Stimulated activated CD4-positive, alpha-beta T cell treated with anti-CD3 and anti-CD28 coated beads, Interleukin-1b, Interleukin-23, amount 100 ng/mL, for 24 hours (primary cell): ENCODE results near the gene IMMP2L.
"Not testable (repeated sequence)": the region's sequence is repeated elsewhere in the genome, so short reads cannot be mapped to it uniquely, and the experiment has no call there.

Experiments
- DNase-seq, 4 experiments: peaks; one replicate each; pipeline ENCODE4 v3.0.0-alpha.2; 2020; ENCODE audit warnings: low read depth in 4 of 4, low spot score in 1 of 4

The IMMP2L gene

DNA sequence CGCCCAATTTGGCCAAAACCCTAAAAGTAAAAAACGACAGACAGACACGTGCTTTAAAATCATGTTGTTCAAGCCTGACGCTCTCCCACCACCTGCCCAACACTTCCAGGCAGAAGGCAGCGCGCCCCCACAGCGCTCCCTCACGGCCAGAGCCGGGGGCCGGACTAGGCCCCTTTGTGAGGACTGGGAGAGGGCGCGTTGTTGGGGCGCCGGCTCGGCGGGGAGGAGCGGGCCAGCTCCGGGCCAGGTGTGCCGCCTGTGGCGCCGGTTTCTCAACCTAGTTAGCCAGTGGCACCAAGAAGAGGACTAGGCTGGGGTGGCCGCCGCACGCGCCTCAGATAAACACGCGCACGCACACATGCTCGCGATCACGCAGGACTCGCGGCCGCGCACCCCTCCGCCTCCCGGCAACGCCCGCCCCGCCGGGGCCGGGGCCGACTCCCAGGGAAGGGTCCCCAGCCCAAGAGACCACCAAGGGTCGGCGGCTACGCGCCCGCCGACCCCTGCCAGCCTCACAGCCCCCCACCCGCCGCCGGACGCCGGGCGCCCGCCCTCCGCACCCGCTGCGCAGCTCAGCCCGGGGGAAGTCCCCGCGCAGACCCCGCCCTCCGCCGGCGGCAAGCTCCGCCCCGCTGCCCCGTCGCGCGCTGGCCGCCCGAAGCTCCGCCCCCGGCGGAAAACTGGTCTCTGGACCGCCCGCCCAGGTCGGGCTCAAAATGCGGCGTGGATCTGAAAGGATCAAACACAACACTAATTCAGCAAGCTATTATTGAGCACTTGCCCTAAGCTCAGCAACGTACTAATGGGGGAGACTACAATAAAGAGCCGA, at the start of gene IMMP2L:
Gene IMMP2L (minus strand): TSS at position 589 of the 829 bp plus-strand sequence.
- peak; percentile 70 to 90 (median 84) for DNase-seq

DNA sequence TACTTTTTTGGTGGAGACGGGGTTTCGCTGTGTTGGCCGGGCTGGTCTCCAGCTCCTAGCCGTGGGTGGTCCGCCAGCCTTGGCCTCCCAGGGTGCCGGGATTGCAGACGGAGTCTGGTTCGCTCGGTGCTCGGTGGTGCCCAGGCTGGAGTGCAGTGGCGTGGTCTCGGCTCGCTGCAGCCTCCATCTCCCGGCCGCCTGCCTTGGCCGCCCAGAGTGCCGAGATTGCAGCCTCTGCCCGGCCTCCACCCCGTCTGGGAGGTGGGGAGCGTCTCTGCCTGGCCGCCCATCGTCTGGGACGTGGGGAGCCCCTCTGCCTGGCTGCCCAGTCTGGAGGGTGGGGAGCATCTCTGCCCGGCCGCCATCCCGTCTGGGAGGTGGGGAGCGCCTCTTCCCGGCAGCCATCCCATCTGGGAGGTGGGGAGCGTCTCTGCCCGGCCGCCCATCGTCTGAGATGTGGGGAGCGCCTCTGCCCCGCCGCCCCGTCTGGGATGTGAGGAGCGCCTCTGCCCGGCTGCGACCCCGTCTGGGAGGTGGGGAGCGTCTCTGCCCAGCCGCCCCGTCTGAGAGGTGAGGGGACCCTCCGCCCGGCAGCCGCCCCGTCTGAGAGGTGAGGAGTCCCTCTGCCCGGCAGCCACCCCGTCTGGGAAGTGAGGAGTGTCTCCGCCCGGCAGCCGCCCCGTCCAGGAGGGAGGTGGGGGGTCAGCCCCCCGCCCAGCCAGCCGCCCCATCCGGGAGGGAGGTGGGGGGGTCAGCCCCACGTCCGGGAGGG, 47.4 kb upstream of the IMMP2L start:
- not testable (repeated sequence) for DNase-seq

DNA sequence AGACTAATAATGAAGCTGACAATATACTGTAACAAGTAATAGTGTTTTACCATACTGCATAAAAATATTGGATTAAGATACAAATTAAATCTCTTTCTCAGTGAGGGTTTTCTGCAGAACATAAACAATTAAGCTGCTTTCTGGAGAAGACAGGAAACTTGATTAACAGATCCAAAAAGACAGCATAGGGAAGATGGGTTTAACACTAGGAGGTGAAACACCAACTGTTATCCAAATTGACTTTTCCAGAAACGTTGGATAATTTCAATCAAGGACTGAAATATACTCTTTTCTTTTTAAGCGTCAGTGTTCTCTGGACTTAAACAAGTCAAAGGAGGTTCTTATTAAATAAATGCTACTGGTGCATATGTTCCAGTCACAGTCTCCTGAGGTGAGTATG, 45.3 kb upstream of the IMMP2L start:
- no peak for DNase-seq

DNA sequence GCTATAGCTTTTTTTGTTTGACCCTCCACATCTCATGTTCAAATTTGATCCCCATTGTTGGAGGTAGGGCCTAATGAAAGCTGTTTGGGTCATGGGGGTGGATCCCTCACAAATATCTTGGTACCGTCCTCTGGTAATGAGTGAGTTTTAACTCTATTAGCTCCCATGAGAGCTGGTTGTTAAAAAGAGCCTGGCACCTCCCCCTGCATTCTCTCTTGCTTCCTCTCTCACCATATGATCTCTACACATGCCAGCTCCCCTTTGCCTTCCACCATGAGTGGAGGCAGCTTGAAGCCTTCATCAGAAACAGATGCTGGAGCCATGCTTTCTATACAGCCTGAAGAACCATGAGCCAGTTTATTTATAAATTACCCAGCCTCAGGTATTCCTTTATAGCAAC, 43.0 kb upstream of the IMMP2L start:
- DNase-seq: no peak

DNA sequence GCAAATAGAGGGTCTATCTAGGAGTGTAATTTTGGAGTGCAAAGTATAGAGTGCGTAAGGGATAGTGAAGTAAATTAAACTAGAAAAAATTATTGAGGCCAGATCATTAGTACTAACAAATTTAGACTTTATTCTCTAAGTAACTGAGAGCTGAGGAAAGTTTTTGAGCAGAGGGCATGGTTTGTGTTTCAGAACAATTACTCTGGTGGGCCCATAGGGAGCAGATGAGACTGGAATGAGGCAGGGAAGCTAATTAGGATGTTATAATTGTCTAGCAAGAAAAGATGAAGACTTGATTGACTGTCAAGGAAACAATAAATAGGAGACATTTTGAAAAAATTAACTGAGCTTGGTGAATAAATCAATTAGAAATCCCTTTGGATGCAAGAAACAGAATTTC, 37.8 kb upstream of the IMMP2L start:
- DNase-seq: no peak

DNA sequence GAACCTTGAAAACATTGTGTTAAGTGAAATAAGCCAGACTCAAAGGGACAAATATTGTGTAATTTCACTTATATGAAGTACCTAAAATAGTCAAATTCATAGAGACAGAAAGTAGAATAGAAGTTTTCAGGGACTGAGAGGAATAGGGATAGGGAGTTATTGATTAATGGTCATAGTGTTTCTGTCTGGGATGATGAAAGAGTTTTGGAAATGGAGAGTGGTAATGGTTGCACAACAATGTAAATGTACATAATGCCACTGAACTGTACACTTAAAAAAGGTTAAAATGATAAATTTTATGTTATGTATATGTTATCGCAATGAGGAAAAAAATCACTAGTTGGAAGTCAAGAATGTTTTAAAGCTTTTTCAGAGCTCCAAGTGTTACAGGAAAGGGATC, 33.5 kb upstream of the IMMP2L start:
- no peak for DNase-seq

DNA sequence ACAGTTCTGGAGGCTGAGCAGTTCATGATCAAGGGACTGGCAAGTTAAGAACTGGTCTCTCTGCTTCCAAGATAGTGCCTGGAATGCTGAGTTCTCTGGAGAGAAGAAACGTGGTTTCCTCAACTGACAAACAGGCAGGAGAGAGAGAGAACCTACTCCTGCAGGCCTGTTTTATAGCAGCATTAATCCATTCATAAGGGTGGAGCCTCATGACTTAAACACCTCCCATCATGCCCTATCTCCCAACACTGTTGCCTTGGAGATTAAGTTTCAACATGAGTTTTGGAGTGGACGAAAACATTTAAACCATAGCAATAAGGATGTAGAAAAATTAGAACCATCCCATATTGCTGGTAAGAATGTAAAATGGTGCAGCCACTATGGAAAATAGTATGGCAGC, 32.3 kb upstream of the IMMP2L start:
- DNase-seq: no peak

DNA sequence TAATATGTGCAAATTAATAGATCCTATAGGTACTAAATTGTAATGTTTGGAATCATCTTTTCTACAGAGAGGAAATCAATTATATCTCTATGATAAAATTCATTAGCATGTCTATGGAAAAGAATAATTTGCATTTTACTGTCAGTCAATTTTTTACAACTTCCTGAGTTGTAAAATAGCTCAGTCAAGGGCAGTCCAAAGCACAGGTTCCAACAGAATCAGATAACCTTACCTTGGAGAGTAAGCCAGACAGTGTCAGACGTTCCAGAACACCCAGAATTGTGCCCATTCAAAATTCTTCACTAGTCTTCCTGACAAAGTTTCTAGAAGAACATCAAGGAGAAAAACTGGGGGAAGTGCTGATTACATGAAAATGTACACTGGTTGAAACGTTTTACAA, 31.1 kb upstream of the IMMP2L start:
- DNase-seq: no peak

DNA sequence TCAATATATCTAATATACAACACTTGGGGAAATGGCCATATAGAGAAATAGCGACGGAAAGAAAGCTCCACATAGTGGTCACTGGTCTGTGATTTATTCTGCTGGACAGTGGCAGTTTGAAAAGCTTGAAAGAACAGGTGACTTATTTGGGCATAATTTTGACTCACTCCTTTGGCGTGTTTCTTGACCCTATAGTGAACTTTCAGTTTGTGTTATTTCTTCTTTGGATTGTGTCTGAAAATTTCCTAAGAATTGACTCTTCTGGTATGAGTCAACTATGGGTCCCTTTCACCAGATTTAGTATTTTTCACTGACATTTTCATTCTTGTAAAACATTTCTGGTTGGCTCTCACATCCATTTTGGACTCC, 25.8 kb upstream of the IMMP2L start:
- DNase-seq: no peak

DNA sequence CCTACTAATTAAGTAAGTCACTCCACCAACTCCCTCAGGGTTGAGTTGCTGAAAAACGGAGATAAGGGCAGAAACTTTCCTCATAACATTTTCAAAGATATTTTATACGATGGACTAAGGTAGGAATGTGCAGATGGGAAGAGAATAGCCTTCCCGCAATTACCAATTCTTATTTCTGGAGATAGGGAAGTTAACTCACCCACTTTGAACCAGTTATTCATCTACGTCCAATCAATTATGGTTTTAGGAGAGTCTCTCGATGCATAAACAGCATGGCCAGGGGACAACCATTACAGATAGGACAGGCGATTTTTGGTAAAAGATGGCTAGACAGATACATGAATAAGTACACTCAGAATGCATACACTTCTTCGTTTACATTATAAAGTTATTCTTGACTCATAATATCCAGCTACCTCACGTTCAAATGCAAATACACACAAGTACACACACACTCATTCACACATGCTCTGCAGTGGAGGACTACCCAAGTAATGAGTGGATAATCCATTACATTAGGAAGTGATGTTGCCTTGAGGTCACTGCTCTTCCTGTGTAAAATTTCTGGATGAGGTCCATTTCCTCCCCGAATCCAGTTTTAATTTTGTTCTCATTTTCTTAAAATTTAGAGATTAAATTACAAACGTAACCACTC, 25.2 kb upstream of the IMMP2L start:
- no peak for DNase-seq

DNA sequence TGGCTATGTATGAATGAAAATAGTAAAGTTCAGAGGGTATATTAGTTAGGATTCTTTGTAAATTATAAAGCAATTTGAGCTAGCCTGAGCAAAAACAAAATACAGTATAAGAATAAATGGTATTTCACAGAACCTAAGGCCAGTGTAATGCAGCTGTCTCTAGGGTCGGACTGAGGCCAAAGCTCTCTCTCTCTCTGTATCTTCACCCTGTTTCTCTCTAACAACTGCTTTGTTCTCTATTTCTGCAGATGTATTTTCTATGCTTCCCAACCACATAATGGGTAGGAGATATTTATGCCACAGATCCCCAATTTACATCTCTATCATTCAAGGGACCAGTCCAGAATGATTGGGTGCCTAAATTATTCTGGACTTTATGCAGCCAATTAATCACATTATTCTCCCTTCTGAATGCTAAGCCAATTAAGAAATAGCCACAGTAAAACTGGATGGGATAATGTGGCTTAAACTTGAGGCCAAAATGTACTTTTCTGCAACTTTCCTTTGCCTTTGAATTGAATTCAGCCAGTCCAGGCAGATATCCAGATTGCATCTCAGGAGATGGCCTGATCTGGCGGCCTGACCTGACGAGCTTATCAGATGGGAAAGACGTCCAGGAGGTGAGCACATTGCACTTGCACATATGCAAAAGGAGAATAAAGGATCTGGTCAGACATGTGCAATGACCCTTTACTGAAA, 24.6 kb upstream of the IMMP2L start:
- DNase-seq: no peak

DNA sequence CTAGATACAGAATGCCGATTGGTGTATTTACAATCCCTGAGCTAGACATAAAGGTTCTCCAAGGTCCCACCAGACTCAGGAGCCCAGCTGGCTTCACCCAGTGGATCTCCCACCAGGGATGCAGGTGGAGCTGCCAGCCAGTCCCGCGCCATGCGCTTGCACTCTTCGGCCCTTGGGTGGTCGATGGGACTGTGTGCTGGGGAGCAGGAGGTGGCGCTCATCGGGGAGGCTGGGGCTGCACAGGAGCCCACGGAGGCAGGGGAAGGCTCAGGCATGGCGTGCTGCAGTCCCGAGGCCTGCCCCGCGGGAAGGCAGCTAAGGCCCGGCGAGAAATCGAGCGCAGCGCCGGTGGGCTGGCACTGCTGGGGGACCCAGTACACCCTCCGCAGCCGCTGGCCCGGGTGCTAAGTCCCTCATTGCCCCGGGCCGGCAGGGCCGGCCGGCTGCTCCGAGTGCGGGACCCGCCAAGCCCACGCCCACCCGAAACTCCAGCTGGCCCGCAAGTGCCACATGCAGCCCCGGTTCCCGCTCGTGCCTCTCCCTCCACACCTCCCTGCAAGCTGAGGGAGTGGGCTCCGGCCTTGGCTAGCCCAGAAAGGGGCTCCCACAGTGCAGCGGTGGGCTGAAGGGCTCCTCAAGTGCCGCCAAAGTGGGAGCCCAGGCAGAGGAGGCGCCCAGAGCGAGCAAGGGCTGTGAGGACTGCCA, 19.6 kb upstream of the IMMP2L start:
- not testable (repeated sequence) for DNase-seq

DNA sequence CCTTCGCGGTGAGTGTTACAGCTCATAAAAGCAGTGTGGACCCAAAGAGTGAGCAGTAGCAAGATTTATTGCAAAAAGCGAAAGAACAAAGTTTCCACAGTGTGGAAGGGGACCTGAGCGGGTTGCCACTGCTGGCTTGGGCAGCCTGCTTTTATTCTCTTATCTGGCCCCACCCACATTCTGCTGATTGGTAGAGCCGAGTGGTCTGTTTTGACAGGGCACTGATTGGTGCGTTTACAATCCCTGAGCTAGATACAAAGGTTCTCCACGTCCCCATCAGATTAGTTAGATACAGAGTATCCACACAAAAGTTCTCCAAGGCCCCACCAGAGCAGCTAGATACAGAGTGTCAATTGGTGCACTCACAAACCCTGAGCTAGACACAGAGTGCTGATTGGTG, 18.9 kb upstream of the IMMP2L start:
- DNase-seq: not testable (repeated sequence)

DNA sequence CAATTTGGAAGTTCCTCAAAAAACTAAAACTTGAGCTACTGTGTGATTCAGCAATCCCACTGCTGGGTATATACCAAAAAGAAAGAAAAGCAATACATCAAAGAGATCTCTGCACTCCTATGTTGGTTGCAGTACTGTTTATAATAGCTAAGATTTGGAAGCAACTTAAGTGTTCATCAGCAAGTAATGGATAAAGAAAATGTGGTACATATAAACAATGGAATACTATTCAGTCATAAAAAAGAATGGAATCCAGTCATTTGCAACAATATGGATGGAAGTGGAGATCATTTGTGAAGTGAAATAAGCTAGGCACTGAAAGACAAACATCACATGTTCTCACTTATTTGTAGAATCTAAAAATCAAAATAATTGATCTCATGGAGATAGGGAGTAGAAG, 16.5 kb upstream of the IMMP2L start:
- no peak for DNase-seq

DNA sequence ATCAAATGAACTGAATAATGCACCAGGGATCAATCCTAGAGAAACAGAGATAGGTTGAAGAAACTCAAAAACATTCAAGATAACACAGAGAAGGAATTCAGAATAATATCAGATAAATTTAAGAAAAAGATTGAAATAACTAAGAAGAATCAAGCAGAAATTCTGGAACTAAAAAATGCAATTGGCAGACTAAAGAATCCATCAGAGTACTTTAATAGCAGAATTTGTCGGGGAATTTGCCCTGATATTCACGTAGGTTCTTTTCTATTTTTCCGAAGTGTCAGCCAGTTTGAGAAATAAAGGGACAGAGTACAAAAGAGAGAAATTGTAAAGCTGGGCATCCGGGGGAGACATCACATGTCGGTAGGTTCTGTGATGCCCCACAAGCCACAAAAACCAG, 9.4 kb upstream of the IMMP2L start:
- DNase-seq: no peak

DNA sequence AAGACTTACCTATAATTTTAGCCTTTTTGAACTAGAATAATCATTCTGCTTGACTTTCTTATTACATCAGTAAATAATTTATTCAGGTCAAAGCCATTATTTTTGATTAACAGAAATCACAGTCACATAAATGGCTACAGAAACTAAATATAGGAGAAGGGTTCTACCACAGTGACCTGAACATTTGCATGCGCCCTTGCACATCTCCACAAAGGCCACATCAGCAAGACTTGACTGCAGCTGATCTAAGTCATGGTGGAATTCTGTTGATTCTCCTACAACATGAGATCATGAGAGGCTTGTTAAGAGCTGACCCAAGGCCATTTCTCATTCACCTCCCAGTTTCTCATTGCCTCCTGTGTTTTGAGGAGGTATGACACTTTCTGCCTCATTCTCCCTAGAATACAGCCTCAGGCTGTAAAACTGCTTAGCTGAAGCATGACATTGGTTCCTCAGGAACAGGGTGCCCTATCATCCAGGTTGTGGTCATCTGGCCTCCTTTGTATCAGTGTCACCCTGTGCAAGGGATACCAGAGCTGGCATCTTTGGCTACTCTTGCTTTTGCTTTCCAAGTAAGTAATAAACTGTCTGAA, 6.7 kb upstream of the IMMP2L start:
- DNase-seq: no peak

DNA sequence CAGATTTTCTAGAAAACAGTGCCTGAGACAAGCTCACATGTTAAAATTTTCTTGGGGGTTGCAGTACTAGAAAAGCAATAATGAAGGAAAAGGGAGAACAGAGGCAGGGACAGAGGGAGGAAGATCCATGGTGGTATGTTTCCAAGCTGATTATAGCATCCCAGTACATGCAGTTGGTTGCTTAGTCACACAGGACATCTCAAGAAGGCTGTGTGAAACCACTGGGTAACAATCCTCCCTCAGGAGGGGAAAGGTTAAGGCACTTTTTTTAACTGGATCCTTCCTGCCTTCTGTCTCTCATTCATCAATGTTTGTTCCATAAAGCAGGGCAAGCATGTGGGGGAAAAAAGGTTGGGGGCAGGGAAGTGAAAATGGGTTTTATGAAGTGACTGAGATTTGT, 6.1 kb upstream of the IMMP2L start:
- no peak for DNase-seq

DNA sequence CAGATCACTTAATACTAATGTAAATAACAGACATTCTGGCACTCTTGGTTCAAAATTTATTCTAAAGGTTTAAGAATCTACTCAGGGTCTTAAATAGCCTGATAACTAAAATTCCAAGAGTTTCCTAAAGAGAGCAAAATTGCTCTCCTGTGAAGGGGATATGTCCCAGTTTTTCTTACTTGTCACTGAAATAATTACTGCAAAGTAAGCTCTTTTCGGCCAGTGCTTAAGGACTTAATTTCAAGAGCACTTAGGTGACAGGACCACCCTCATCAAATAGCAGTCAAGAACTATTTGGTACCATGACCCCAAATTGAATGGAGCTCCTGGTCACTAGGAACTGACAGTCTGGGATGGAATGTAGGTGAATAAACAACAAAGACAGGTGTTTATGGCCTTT, 1.8 kb upstream of the IMMP2L start:
- no peak for DNase-seq

DNA sequence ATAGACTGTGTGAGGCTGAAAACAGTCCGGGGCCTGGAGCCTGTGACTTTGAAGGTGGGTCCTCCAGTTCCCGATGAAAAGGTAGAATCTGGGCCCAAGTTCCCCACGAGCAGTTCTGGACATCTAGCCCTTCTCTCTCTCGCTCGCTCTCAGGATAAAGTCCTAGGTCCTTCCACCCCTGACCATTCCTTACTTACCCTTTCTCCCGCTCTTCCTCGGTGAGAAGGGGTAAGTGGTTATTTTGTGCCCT, 713 bp downstream of the IMMP2L start:
- DNase-seq: peak in 1 of 4 experiments; percentile 2

DNA sequence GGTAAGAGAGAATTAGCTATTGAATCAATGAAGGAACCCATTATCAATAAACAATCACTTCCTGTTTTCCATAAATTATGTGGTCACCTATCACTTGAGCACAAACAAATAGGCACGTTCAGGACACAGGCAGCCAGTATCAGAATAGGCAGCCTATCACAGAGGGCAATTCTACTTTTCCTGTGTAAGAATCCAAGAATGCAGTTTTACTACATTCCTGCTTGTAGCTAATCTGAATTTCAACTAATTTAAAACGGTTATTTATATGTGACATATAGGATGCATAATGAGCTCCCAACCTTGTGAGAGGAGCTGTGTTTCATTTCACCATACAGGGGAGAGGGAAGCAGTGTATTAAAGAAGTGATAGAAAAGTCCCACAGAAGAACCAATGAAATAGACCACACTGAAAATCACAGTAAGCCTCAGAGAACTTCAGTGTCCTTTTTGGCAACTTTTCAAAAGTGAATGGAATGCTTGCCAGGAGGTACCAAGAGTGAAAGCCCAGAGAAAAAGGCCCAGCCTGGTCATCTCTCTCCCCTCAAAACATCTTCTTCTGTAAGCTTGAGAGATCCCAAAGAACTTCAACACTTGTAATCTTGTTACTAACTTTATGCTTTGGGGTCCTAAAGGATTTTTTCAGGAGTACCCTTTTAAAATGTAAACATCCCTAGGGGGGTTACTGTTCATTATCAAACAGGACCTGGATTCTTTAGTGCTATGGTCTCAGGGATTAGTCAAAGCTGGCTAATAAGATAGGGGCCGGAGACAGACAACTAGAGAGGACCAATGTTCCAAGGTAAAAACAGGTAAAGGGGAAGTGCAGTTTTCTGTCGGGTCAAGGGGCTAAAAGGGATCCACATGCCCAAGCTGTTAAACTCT, 1.3 kb downstream of the IMMP2L start:
- DNase-seq: no peak
